IMR-90 (cell line): ENCODE data around the gene ANKLE2. TPM values are rescaled to one million over a fixed set of nuclear protein-coding genes. Genes with fewer than 3 reads are reported as not detected.

Experiments used
- ATAC-seq: fragments of 200-7000 bp; cut with Tn5 transposase; 2 replicates; pipeline ENCODE4 v1.9.1; 2020; ENCODE audit warnings: low read depth, mild to moderate bottlenecking, moderate library complexity
- BruUV-seq: library from RNA; stranded (reverse); fragments of 400-500 nt; replicated peaks from 2 replicates; lab custom pipeline; 2021; lab: Mats Ljungman, UMichigan
- CTCF ChIA-PET: fragments of 300-600 bp; formaldehyde crosslinking; extraction: SDS; loops from one replicate; lab custom pipeline; 2021; ENCODE audit warnings: antibody characterized with exemption; lab: Yijun Ruan, JAX
- POLR2A ChIA-PET: fragments of 300-600 bp; sonication (Branson Sonifier 250); formaldehyde crosslinking; loops from one replicate; lab custom pipeline; 2022; ENCODE audit warnings: antibody characterized with exemption; ENCODE audit not compliant: unreplicated experiment; lab: Charles Lee
- DNase-seq: peaks from one replicate; pipeline ENCODE4 v3.0.0; 2013
- H2AFZ ChIP-seq: replicated peaks from 2 replicates; pipeline ENCODE3; 2013; ENCODE audit warnings: low read length, mild to moderate bottlenecking; ENCODE audit not compliant: poor library complexity
- H2AK5ac ChIP-seq: 2 replicates; pipeline ENCODE4 v1.6.1; 2013; ENCODE audit warnings: low read depth, low read length, inconsistent platforms
- H2AK9ac ChIP-seq: replicated peaks from 2 replicates; pipeline ENCODE3; 2013; ENCODE audit warnings: mild to moderate bottlenecking, low read depth, low read length, moderate library complexity; ENCODE audit not compliant: poor library complexity
- H2BK120ac ChIP-seq: 2 replicates; pipeline ENCODE4 v1.6.1; 2013; ENCODE audit warnings: low read depth, low read length, inconsistent platforms
- H2BK15ac ChIP-seq: 3 replicates; pipeline ENCODE4 v1.6.1; 2013; ENCODE audit warnings: low read depth, low read length, inconsistent platforms
- H2BK20ac ChIP-seq: 2 replicates; pipeline ENCODE4 v1.6.1; 2013; ENCODE audit warnings: low read depth, mild to moderate bottlenecking, inconsistent platforms, low read length, moderate library complexity
- H2BK5ac ChIP-seq: 2 replicates; pipeline ENCODE4 v1.6.1; 2013; ENCODE audit warnings: mild to moderate bottlenecking, low read depth, low read length, inconsistent platforms; ENCODE audit not compliant: poor library complexity, severe bottlenecking
- H3K14ac ChIP-seq: replicated peaks from 2 replicates; pipeline ENCODE4 v1.6.1; 2013; ENCODE audit warnings: low read depth, low read length, inconsistent platforms
- H3K18ac ChIP-seq: 2 replicates; pipeline ENCODE4 v1.6.1; 2013; ENCODE audit warnings: low read depth, low read length, control low read depth
- H3K23ac ChIP-seq: 2 replicates; pipeline ENCODE4 v1.6.1; 2013; ENCODE audit warnings: low read depth, low read length, inconsistent platforms
- H3K27ac ChIP-seq: 2 replicates; pipeline ENCODE4 v1.5.1; 2013; ENCODE audit warnings: mild to moderate bottlenecking, control low read depth, low read length; ENCODE audit not compliant: insufficient read depth
- H3K27me3 ChIP-seq: 2 replicates; pipeline ENCODE4 v1.6.1; 2013; ENCODE audit warnings: low read length; ENCODE audit not compliant: control insufficient read depth, insufficient read depth
- H3K36me3 ChIP-seq: 2 replicates; pipeline ENCODE4 v1.6.1; 2013; ENCODE audit warnings: low read length, mixed read lengths; ENCODE audit not compliant: control insufficient read depth, insufficient read depth
- H3K4ac ChIP-seq: 2 replicates; pipeline ENCODE4 v1.6.1; 2013; ENCODE audit warnings: low read depth, low read length, inconsistent platforms
- H3K4me1 ChIP-seq: 2 replicates; pipeline ENCODE4 v1.6.1; 2013; ENCODE audit warnings: low read length, mixed read lengths; ENCODE audit not compliant: control insufficient read depth, insufficient read depth
- H3K4me2 ChIP-seq: 2 replicates; pipeline ENCODE4 v1.6.1; 2013; ENCODE audit warnings: low read depth, mild to moderate bottlenecking, control low read depth, low read length, moderate library complexity
- H3K4me3 ChIP-seq: 2 replicates; pipeline ENCODE4 v1.5.1; 2013; ENCODE audit warnings: low read depth, mild to moderate bottlenecking, control low read depth, low read length, moderate library complexity; ENCODE audit not compliant: insufficient read depth
- H3K56ac ChIP-seq: 2 replicates; pipeline ENCODE4 v1.6.1; 2013; ENCODE audit warnings: low read length, inconsistent platforms; ENCODE audit not compliant: insufficient read depth; ENCODE audit errors: extremely low read depth
- H3K79me1 ChIP-seq, 2 experiments: 2 replicates each; pipeline ENCODE4 v1.6.1; 2013; ENCODE audit warnings: low read length in 2 of 2, inconsistent platforms in 1 of 2, low read depth in 1 of 2
- H3K9ac ChIP-seq: 2 replicates; pipeline ENCODE4 v1.6.1; 2013; ENCODE audit warnings: low read depth, low read length, control low read depth
- H3K9me1 ChIP-seq: 2 replicates; pipeline ENCODE4 v1.6.1; 2013; ENCODE audit warnings: low read length, inconsistent platforms; ENCODE audit not compliant: insufficient read depth
- H3K9me3 ChIP-seq: 2 replicates; pipeline ENCODE4 v1.6.1; 2013; ENCODE audit warnings: low read length; ENCODE audit not compliant: control insufficient read depth, insufficient read depth
- H4K20me1 ChIP-seq: 2 replicates; pipeline ENCODE4 v1.6.1; 2013; ENCODE audit warnings: low read length, inconsistent platforms; ENCODE audit not compliant: insufficient read depth
- H4K5ac ChIP-seq: 2 replicates; pipeline ENCODE4 v1.6.1; 2013; ENCODE audit warnings: mild to moderate bottlenecking, low read depth, low read length, control low read depth
- H4K8ac ChIP-seq, 2 experiments: 2 replicates each; pipeline ENCODE4 v1.6.1; 2013; ENCODE audit warnings: low read depth in 2 of 2, low read length in 2 of 2, control low read depth in 1 of 2, inconsistent platforms in 1 of 2
- H4K91ac ChIP-seq: 2 replicates; pipeline ENCODE4 v1.6.1; 2013; ENCODE audit warnings: low read depth, low read length, inconsistent platforms; ENCODE audit not compliant: insufficient read depth
- BHLHE40 ChIP-seq: fragments of 150-350 bp; IDR thresholded peaks from 2 replicates; pipeline ENCODE4 v1.6.1; 2016; ENCODE audit warnings: mild to moderate bottlenecking, low read depth, low read length
- CEBPB ChIP-seq: IDR thresholded peaks from 2 replicates; pipeline ENCODE4 v1.6.1; 2012; ENCODE audit warnings: low read depth, low read length, improper control_type of control experiment
- CHD1 ChIP-seq: IDR thresholded peaks from 2 replicates; pipeline ENCODE4 v1.6.1; 2012; ENCODE audit warnings: low read depth, low read length, improper control_type of control experiment
- CTCF ChIP-seq: conservative IDR thresholded peaks from 2 replicates; pipeline ENCODE4 v1.5.1; 2012; ENCODE audit warnings: mild to moderate bottlenecking, low read depth, low read length, improper control_type of control experiment
- ELK1 ChIP-seq: fragments of 150-350 bp; IDR thresholded peaks from 2 replicates; pipeline ENCODE4 v1.6.1; 2016; ENCODE audit warnings: low read depth, mild to moderate bottlenecking, low read length, moderate library complexity, borderline replicate concordance
- FOS ChIP-seq: fragments of 150-350 bp; IDR thresholded peaks from 2 replicates; pipeline ENCODE4 v1.6.1; 2016; ENCODE audit warnings: low read depth, low read length
- MAFK ChIP-seq: IDR thresholded peaks from 2 replicates; pipeline ENCODE4 v1.6.1; 2012; ENCODE audit warnings: low read depth, low read length, improper control_type of control experiment
- MAZ ChIP-seq: IDR thresholded peaks from 2 replicates; pipeline ENCODE4 v1.6.1; 2012; ENCODE audit warnings: low read depth, mild to moderate bottlenecking, low read length, improper control_type of control experiment, moderate library complexity, borderline replicate concordance
- MXI1 ChIP-seq: IDR thresholded peaks from 2 replicates; pipeline ENCODE4 v1.6.1; 2012; ENCODE audit warnings: low read depth, mild to moderate bottlenecking, low read length, moderate library complexity, borderline replicate concordance
- NFE2L2 ChIP-seq: fragments of 150-350 bp; IDR thresholded peaks from 2 replicates; pipeline ENCODE4 v1.6.1; 2016; ENCODE audit warnings: low read depth, mild to moderate bottlenecking, low read length
- POLR2A ChIP-seq: IDR thresholded peaks from 2 replicates; pipeline ENCODE4 v1.6.1; 2012; ENCODE audit warnings: mild to moderate bottlenecking, low read depth, low read length
- RAD21 ChIP-seq: IDR thresholded peaks from 2 replicates; pipeline ENCODE4 v1.6.1; 2012; ENCODE audit warnings: low read length, improper control_type of control experiment
- RCOR1 ChIP-seq: IDR thresholded peaks from 2 replicates; pipeline ENCODE4 v1.6.1; 2012; ENCODE audit warnings: mild to moderate bottlenecking, low read length, improper control_type of control experiment; ENCODE audit not compliant: insufficient replicate concordance
- RFX5 ChIP-seq: IDR thresholded peaks from 2 replicates; pipeline ENCODE4 v1.8.0; 2012; ENCODE audit warnings: low read depth, mild to moderate bottlenecking, low read length, moderate library complexity
- SMC3 ChIP-seq: fragments of 150-350 bp; IDR thresholded peaks from 2 replicates; pipeline ENCODE4 v1.6.1; 2016; ENCODE audit warnings: low read depth, mild to moderate bottlenecking, antibody characterized with exemption, low read length, moderate library complexity
- USF2 ChIP-seq: fragments of 150-350 bp; IDR thresholded peaks from 2 replicates; pipeline ENCODE4 v1.6.1; 2017; ENCODE audit warnings: mild to moderate bottlenecking, antibody characterized with exemption, low read length, low read depth
- WGBS, 2 experiments: methylation state at CpG; one replicate each; pipeline versions ENCODE4 v1.1.5 to v1.1.7; 2013; ENCODE audit warnings: missing lambda C conversion rate in 2 of 2; ENCODE audit not compliant: insufficient read length in 1 of 2; ENCODE audit errors: extremely low coverage in 2 of 2; 5-methylcytosine and 5-hydroxymethylcytosine counted together
- dilution Hi-C: fragments of 300-500 bp; cut with HindIII; formaldehyde crosslinking; loops from one replicate; pipeline ENCODE4 v1.14.3; 2018; ENCODE audit warnings: low sequenced_read_pairs; ENCODE audit not compliant: unreplicated experiment
- in situ Hi-C: fragments of 300-500 bp; cut with MboI; formaldehyde crosslinking; loops from 3 replicates; pipeline ENCODE4 v1.14.3; 2019; ENCODE audit warnings: low sequenced_read_pairs, inconsistent platforms, mixed read lengths
- intact Hi-C: fragments of 100-400 bp; cut with micrococcal nuclease; formaldehyde crosslinking; loops from 2 replicates; pipeline ENCODE4 v1.10.0; 2022
- polyA plus RNA-seq, 3 experiments: library from polyadenylated mRNA; depleted of rRNA; stranded (reverse); fragments of >200 nt; gene quantifications; 2 replicates each; pipeline ENCODE4 v1.2.3, GENCODE V29; 2012; ENCODE audit warnings: low replicate concordance in 1 of 3
- total RNA-seq: library from RNA; depleted of rRNA; stranded (reverse); fragments of >200 nt; gene quantifications from 2 replicates; pipeline ENCODE4 v1.2.3, GENCODE V29; 2012

The ANKLE2 gene
- total and polyA plus RNA-seq, 2 of the 4 experiments (the other 2 are of a cell fraction): 63.4 to 82.4 TPM

GRCh38 chr12:132789099-132789471, 27.5 kb upstream of the ANKLE2 start:
- in situ Hi-C loops: no loop called here

More at GRCh38 chr12:132789099-132789471, 27.5 kb upstream of the ANKLE2 start:
- H3K36me3 ChIP-seq: peaks cover 73% of the 10 kb centered on the region
- H2BK120ac ChIP-seq: no peak overlapping the region
- BruUV-seq: no TSS peak
- H2AK5ac ChIP-seq: no peak overlapping the region
- peaks cover 5% of the 10 kb centered on the region for H3K9me1 ChIP-seq
- H3K56ac ChIP-seq: no peak overlapping the region
- no peak for ATAC-seq
- no peak overlapping the region for H2BK20ac ChIP-seq
- intact Hi-C loops (no loop called here), dilution Hi-C loops (no loop called here)
- no peak overlapping the region for H2BK15ac ChIP-seq
- no peaks in the 10 kb centered on the region for H3K27me3 ChIP-seq
- no peak overlapping the region for H4K5ac ChIP-seq
- H3K14ac ChIP-seq: no peak overlapping the region
- H3K79me1 ChIP-seq: peaks cover 9 to 43% of the 10 kb centered on the region in 2 experiments; a peak in 3 of 4 replicates
- DNase-seq: no peak
- H3K4me2 ChIP-seq: no peak overlapping the region
- no peak overlapping the region for H3K27ac ChIP-seq
- no peak overlapping the region for H2BK5ac ChIP-seq
- H4K91ac ChIP-seq: no peak overlapping the region
- no peak overlapping the region for H3K9ac ChIP-seq
- no peak for TF ChIP-seq MAFK
- no peak for TF ChIP-seq CHD1
- no peak for TF ChIP-seq NFE2L2
- TF ChIP-seq CTCF: no peak
- TF ChIP-seq RFX5: no peak
- TF ChIP-seq SMC3: no peak
- no peak for TF ChIP-seq MXI1
- TF ChIP-seq ELK1: no peak
- no peak for TF ChIP-seq FOS
- TF ChIP-seq BHLHE40: no peak
- no peak for TF ChIP-seq USF2
- no peak for TF ChIP-seq CEBPB
- no peak for TF ChIP-seq POLR2A
- TF ChIP-seq MAZ: no peak
- TF ChIP-seq RAD21: no peak
- TF ChIP-seq RCOR1: no peak
- WGBS, 2 experiments: 97% methylated on average over 12 of the region's 21 CpGs; no CpG with 5 or more reads in 1 of the 2 experiments
- no peaks in the 10 kb centered on the region for H3K4me1 ChIP-seq
- no peak overlapping the region for H4K8ac ChIP-seq
- peaks cover 67% of the 10 kb centered on the region for H4K20me1 ChIP-seq
- POLR2A ChIA-PET: no interaction called here
- H2AK9ac ChIP-seq: no peak overlapping the region
- no peaks in the 10 kb centered on the region for H3K9me3 ChIP-seq
- H3K4ac ChIP-seq: no peak overlapping the region
- no peak overlapping the region for H2AFZ ChIP-seq
- H3K4me3 ChIP-seq: no peak overlapping the region
- CTCF ChIA-PET: no interaction called here
- H3K18ac ChIP-seq: no peak overlapping the region
- no peak overlapping the region for H3K23ac ChIP-seq
